ENCODE measurements around the gene TANC1. TPM values are rescaled to one million over a fixed set of nuclear protein-coding genes. Genes with fewer than 3 reads are reported as not detected.

TANC1 gene
- total RNA-seq, 2 donors from 2014 or later, result 70.1 to 86.1 TPM

GRCh38 chr2:158966312-158966711 lies 2.1 kb upstream of the TANC1 start:
- no peak for DNase-seq (ENCODE audit: low spot score)
- H3K4me1 ChIP-seq (ENCODE audit: control insufficient read depth in 1 of 2, low read depth in 2 of 2), result peaks cover 6 to 19% of the 10 kb centered on the region in 2 donors
- H3K36me3 ChIP-seq, result no peaks in the 10 kb centered on the region
- no peak for ATAC-seq (ENCODE audit: insufficient number of reproducible peaks, low FRiP score, low read depth)
- no peaks in the 10 kb centered on the region for H3K9me3 ChIP-seq
- no peaks in the 10 kb centered on the region for H3K27me3 ChIP-seq (replicated peaks; ENCODE audit: insufficient read depth)
- no peak overlapping the region for H3K4me3 ChIP-seq
- no peak for TF ChIP-seq CTCF (IDR thresholded peaks at IDR 0.05)
- H3K27ac ChIP-seq, result no peak overlapping the region

DNA sequence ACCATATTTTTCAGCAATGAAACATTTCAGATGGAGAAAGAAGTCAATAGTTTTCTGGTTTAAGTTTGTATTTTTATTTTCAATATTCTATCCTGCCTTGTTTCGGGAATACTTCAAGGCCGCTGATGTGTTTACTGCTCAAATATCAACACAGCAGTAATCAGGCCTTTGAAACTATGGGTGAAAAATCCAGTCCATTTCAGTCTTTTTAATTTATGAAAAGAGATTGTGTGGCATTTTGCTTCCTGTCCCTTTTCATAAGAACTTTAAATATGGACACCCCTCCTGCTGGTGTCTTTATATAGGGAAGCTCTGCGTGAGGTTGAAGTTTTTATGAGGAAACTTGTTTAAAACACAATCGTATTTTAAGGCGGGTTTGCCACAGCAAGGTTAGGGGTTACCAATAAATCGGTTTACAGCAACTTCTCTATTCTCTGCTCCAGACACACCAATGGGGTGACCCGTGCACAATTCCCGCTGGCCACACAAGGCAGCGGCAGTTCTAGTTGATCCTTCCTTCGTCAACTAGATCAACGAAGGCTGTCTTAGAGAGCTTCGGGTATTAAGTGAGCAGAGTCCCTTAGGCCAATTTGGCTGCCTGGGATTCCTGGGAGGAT lies 1.2 kb upstream of the TANC1 start:
- H3K36me3 ChIP-seq, result no peaks in the 10 kb centered on the region
- peak overlapping the region; percentile 86 to 90 for H3K27ac ChIP-seq
- no peaks in the 10 kb centered on the region for H3K9me3 ChIP-seq
- H3K4me1 ChIP-seq (ENCODE audit: control insufficient read depth in 1 of 2, low read depth in 2 of 2), result peaks cover 6 to 28% of the 10 kb centered on the region in 2 donors
- no peak for DNase-seq (ENCODE audit: low spot score)
- H3K27me3 ChIP-seq (replicated peaks; ENCODE audit: insufficient read depth), result no peaks in the 10 kb centered on the region
- TF ChIP-seq CTCF (IDR thresholded peaks at IDR 0.05), result no peak
- H3K4me3 ChIP-seq, result peak overlapping the region; percentile 87
- ATAC-seq (ENCODE audit: insufficient number of reproducible peaks, low FRiP score, low read depth), result no peak

DNA sequence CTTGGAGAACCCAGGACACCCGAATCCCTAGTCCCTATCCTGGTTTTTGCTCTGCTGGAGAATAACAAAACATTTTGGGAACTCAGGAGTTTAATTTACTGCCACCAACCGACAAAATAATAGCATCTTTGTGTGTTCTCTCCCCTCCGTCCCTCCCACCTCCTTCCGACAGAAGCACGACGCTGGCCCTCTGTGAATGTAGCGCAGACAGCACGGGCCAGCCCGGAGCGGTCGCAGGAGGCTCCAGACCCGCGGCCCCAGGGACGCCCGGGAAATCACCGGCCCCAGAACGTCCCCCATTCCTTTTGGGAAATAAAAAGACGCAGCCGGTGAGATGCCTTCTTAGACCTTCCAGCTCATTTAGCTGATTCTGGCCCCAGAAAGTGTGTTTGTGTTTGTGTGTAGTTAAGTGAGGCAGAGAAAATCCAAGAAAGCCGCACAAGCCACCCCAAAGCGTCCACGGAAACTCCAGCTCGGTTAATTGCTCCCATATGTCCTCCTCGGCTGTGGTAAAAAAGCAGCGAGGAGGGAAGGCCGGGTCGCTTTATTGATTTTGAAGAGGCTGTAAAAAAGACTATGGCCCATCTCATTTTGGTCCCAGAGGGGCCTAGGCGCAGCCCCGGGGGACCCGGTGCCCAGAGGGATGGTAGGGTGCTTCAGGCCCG lies 577 bp upstream of the TANC1 start:
- DNase-seq (ENCODE audit: low spot score) (no peak), ATAC-seq (ENCODE audit: insufficient number of reproducible peaks, low FRiP score, low read depth) (peak; percentile 33)
- TF ChIP-seq CTCF (IDR thresholded peaks at IDR 0.05), result no peak

GRCh38 chr2:158969162-158969714 lies 798 bp downstream of the TANC1 start:
- no peak for TF ChIP-seq CTCF (IDR thresholded peaks at IDR 0.05)
- DNase-seq (ENCODE audit: low spot score) (no peak), ATAC-seq (ENCODE audit: insufficient number of reproducible peaks, low FRiP score, low read depth) (no peak)
- no peaks in the 10 kb centered on the region for H3K9me3 ChIP-seq
- H3K4me1 ChIP-seq (ENCODE audit: control insufficient read depth in 1 of 2, low read depth in 2 of 2), result peaks cover 6 to 41% of the 10 kb centered on the region in 2 donors
- H3K4me3 ChIP-seq, result peak overlapping the region; percentile 87
- no peaks in the 10 kb centered on the region for H3K27me3 ChIP-seq (replicated peaks; ENCODE audit: insufficient read depth)
- H3K27ac ChIP-seq, result peak overlapping the region; percentile 86 to 90
- H3K36me3 ChIP-seq, result no peaks in the 10 kb centered on the region

More for the DNA sequence above, 577 bp upstream of the TANC1 start:
- H3K36me3 ChIP-seq, result no peaks in the 10 kb centered on the region
- peaks cover 6 to 34% of the 10 kb centered on the region in 2 donors for H3K4me1 ChIP-seq (ENCODE audit: control insufficient read depth in 1 of 2, low read depth in 2 of 2)
- no peaks in the 10 kb centered on the region for H3K9me3 ChIP-seq
- H3K4me3 ChIP-seq, result peak overlapping the region; percentile 87
- peak overlapping the region; percentile 86 to 90 for H3K27ac ChIP-seq
- H3K27me3 ChIP-seq (replicated peaks; ENCODE audit: insufficient read depth), result no peaks in the 10 kb centered on the region

DNA sequence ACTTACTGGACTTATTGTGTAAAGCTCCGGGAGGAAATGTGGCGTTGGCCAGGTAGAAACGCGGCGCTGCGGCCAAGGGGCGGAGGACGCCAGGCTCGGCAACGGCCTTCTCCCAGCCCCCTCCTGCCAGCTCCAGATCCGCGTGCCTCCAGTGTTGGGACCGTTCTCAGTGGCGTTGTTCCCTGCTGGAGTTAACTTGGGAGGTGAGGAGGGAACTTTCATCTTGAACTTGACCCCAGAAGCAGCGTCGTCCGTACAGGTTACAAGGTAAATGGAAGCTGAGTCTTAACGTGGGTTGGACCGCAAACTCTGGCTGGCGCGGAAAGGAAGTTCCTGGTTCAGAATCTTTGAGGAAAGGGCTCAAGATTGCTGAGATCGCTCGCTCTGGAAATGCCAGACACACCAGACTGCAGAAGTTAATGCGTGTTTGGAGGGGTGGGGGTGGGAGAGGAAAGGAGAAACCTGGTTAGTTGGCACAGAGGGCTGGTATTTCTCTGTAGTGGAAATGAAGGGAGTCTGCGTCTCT lies 1.3 kb downstream of the TANC1 start:
- DNase-seq (ENCODE audit: low spot score), result no peak

More for the DNA sequence above, 1.3 kb downstream of the TANC1 start:
- Histone ChIP-seq H3K9me3 (no peaks in the 10 kb centered on the region), H3K4me3 (peak overlapping the region; percentile 87), H3K27ac (peak overlapping the region; percentile 86 to 90), H3K27me3 (replicated peaks; ENCODE audit: insufficient read depth) (no peaks in the 10 kb centered on the region), H3K36me3 (no peaks in the 10 kb centered on the region), H3K4me1 (ENCODE audit: control insufficient read depth in 1 of 2, low read depth in 2 of 2) (peaks cover 6 to 41% of the 10 kb centered on the region in 2 donors)
- no peak for TF ChIP-seq CTCF (IDR thresholded peaks at IDR 0.05)
- ATAC-seq (ENCODE audit: insufficient number of reproducible peaks, low FRiP score, low read depth), result no peak

Measured in thoracic aorta (tissue), 2 donors.